IMR-90 (cell line): ENCODE measurements around the gene HNMT. TPM values are rescaled to one million over a fixed set of nuclear protein-coding genes. Genes with fewer than 3 reads are reported as not detected.

Source experiments
- ATAC-seq: fragments of 200-7000 bp; cut with Tn5 transposase; 2 replicates; pipeline ENCODE4 v1.9.1; 2020; ENCODE audit warnings: low read depth, mild to moderate bottlenecking, moderate library complexity
- BruUV-seq: library from RNA; stranded (reverse); fragments of 400-500 nt; replicated peaks from 2 replicates; lab custom pipeline; 2021; lab: Mats Ljungman, UMichigan
- CTCF ChIA-PET: fragments of 300-600 bp; formaldehyde crosslinking; extraction: SDS; loops from one replicate; lab custom pipeline; 2021; ENCODE audit warnings: antibody characterized with exemption; lab: Yijun Ruan, JAX
- POLR2A ChIA-PET: fragments of 300-600 bp; sonication (Branson Sonifier 250); formaldehyde crosslinking; loops from one replicate; lab custom pipeline; 2022; ENCODE audit warnings: antibody characterized with exemption; ENCODE audit not compliant: unreplicated experiment; lab: Charles Lee
- DNase-seq: peaks from one replicate; pipeline ENCODE4 v3.0.0; 2013
- H2AFZ ChIP-seq: replicated peaks from 2 replicates; pipeline ENCODE3; 2013; ENCODE audit warnings: low read length, mild to moderate bottlenecking; ENCODE audit not compliant: poor library complexity
- H2AK5ac ChIP-seq: 2 replicates; pipeline ENCODE4 v1.6.1; 2013; ENCODE audit warnings: low read depth, low read length, inconsistent platforms
- H2AK9ac ChIP-seq: replicated peaks from 2 replicates; pipeline ENCODE3; 2013; ENCODE audit warnings: mild to moderate bottlenecking, low read depth, low read length, moderate library complexity; ENCODE audit not compliant: poor library complexity
- H2BK120ac ChIP-seq: 2 replicates; pipeline ENCODE4 v1.6.1; 2013; ENCODE audit warnings: low read depth, low read length, inconsistent platforms
- H2BK15ac ChIP-seq: 3 replicates; pipeline ENCODE4 v1.6.1; 2013; ENCODE audit warnings: low read depth, low read length, inconsistent platforms
- H2BK20ac ChIP-seq: 2 replicates; pipeline ENCODE4 v1.6.1; 2013; ENCODE audit warnings: low read depth, mild to moderate bottlenecking, inconsistent platforms, low read length, moderate library complexity
- H2BK5ac ChIP-seq: 2 replicates; pipeline ENCODE4 v1.6.1; 2013; ENCODE audit warnings: mild to moderate bottlenecking, low read depth, low read length, inconsistent platforms; ENCODE audit not compliant: poor library complexity, severe bottlenecking
- H3K14ac ChIP-seq: replicated peaks from 2 replicates; pipeline ENCODE4 v1.6.1; 2013; ENCODE audit warnings: low read depth, low read length, inconsistent platforms
- H3K18ac ChIP-seq: 2 replicates; pipeline ENCODE4 v1.6.1; 2013; ENCODE audit warnings: low read depth, low read length, control low read depth
- H3K23ac ChIP-seq: 2 replicates; pipeline ENCODE4 v1.6.1; 2013; ENCODE audit warnings: low read depth, low read length, inconsistent platforms
- H3K27ac ChIP-seq: 2 replicates; pipeline ENCODE4 v1.5.1; 2013; ENCODE audit warnings: mild to moderate bottlenecking, control low read depth, low read length; ENCODE audit not compliant: insufficient read depth
- H3K27me3 ChIP-seq: 2 replicates; pipeline ENCODE4 v1.6.1; 2013; ENCODE audit warnings: low read length; ENCODE audit not compliant: control insufficient read depth, insufficient read depth
- H3K36me3 ChIP-seq: 2 replicates; pipeline ENCODE4 v1.6.1; 2013; ENCODE audit warnings: low read length, mixed read lengths; ENCODE audit not compliant: control insufficient read depth, insufficient read depth
- H3K4ac ChIP-seq: 2 replicates; pipeline ENCODE4 v1.6.1; 2013; ENCODE audit warnings: low read depth, low read length, inconsistent platforms
- H3K4me1 ChIP-seq: 2 replicates; pipeline ENCODE4 v1.6.1; 2013; ENCODE audit warnings: low read length, mixed read lengths; ENCODE audit not compliant: control insufficient read depth, insufficient read depth
- H3K4me2 ChIP-seq: 2 replicates; pipeline ENCODE4 v1.6.1; 2013; ENCODE audit warnings: low read depth, mild to moderate bottlenecking, control low read depth, low read length, moderate library complexity
- H3K4me3 ChIP-seq: 2 replicates; pipeline ENCODE4 v1.5.1; 2013; ENCODE audit warnings: low read depth, mild to moderate bottlenecking, control low read depth, low read length, moderate library complexity; ENCODE audit not compliant: insufficient read depth
- H3K56ac ChIP-seq: 2 replicates; pipeline ENCODE4 v1.6.1; 2013; ENCODE audit warnings: low read length, inconsistent platforms; ENCODE audit not compliant: insufficient read depth; ENCODE audit errors: extremely low read depth
- H3K79me1 ChIP-seq, 2 experiments: 2 replicates each; pipeline ENCODE4 v1.6.1; 2013; ENCODE audit warnings: low read length in 2 of 2, inconsistent platforms in 1 of 2, low read depth in 1 of 2
- H3K9ac ChIP-seq: 2 replicates; pipeline ENCODE4 v1.6.1; 2013; ENCODE audit warnings: low read depth, low read length, control low read depth
- H3K9me1 ChIP-seq: 2 replicates; pipeline ENCODE4 v1.6.1; 2013; ENCODE audit warnings: low read length, inconsistent platforms; ENCODE audit not compliant: insufficient read depth
- H3K9me3 ChIP-seq: 2 replicates; pipeline ENCODE4 v1.6.1; 2013; ENCODE audit warnings: low read length; ENCODE audit not compliant: control insufficient read depth, insufficient read depth
- H4K20me1 ChIP-seq: 2 replicates; pipeline ENCODE4 v1.6.1; 2013; ENCODE audit warnings: low read length, inconsistent platforms; ENCODE audit not compliant: insufficient read depth
- H4K5ac ChIP-seq: 2 replicates; pipeline ENCODE4 v1.6.1; 2013; ENCODE audit warnings: mild to moderate bottlenecking, low read depth, low read length, control low read depth
- H4K8ac ChIP-seq, 2 experiments: 2 replicates each; pipeline ENCODE4 v1.6.1; 2013; ENCODE audit warnings: low read depth in 2 of 2, low read length in 2 of 2, control low read depth in 1 of 2, inconsistent platforms in 1 of 2
- H4K91ac ChIP-seq: 2 replicates; pipeline ENCODE4 v1.6.1; 2013; ENCODE audit warnings: low read depth, low read length, inconsistent platforms; ENCODE audit not compliant: insufficient read depth
- CHD1 ChIP-seq: IDR thresholded peaks from 2 replicates; pipeline ENCODE4 v1.6.1; 2012; ENCODE audit warnings: low read depth, low read length, improper control_type of control experiment
- ELK1 ChIP-seq: fragments of 150-350 bp; IDR thresholded peaks from 2 replicates; pipeline ENCODE4 v1.6.1; 2016; ENCODE audit warnings: low read depth, mild to moderate bottlenecking, low read length, moderate library complexity, borderline replicate concordance
- FOS ChIP-seq: fragments of 150-350 bp; IDR thresholded peaks from 2 replicates; pipeline ENCODE4 v1.6.1; 2016; ENCODE audit warnings: low read depth, low read length
- MAFK ChIP-seq: IDR thresholded peaks from 2 replicates; pipeline ENCODE4 v1.6.1; 2012; ENCODE audit warnings: low read depth, low read length, improper control_type of control experiment
- MAZ ChIP-seq: IDR thresholded peaks from 2 replicates; pipeline ENCODE4 v1.6.1; 2012; ENCODE audit warnings: low read depth, mild to moderate bottlenecking, low read length, improper control_type of control experiment, moderate library complexity, borderline replicate concordance
- MXI1 ChIP-seq: IDR thresholded peaks from 2 replicates; pipeline ENCODE4 v1.6.1; 2012; ENCODE audit warnings: low read depth, mild to moderate bottlenecking, low read length, moderate library complexity, borderline replicate concordance
- NFE2L2 ChIP-seq: fragments of 150-350 bp; IDR thresholded peaks from 2 replicates; pipeline ENCODE4 v1.6.1; 2016; ENCODE audit warnings: low read depth, mild to moderate bottlenecking, low read length
- POLR2A ChIP-seq: IDR thresholded peaks from 2 replicates; pipeline ENCODE4 v1.6.1; 2012; ENCODE audit warnings: mild to moderate bottlenecking, low read depth, low read length
- RAD21 ChIP-seq: IDR thresholded peaks from 2 replicates; pipeline ENCODE4 v1.6.1; 2012; ENCODE audit warnings: low read length, improper control_type of control experiment
- RCOR1 ChIP-seq: IDR thresholded peaks from 2 replicates; pipeline ENCODE4 v1.6.1; 2012; ENCODE audit warnings: mild to moderate bottlenecking, low read length, improper control_type of control experiment; ENCODE audit not compliant: insufficient replicate concordance
- RFX5 ChIP-seq: IDR thresholded peaks from 2 replicates; pipeline ENCODE4 v1.8.0; 2012; ENCODE audit warnings: low read depth, mild to moderate bottlenecking, low read length, moderate library complexity
- SMC3 ChIP-seq: fragments of 150-350 bp; IDR thresholded peaks from 2 replicates; pipeline ENCODE4 v1.6.1; 2016; ENCODE audit warnings: low read depth, mild to moderate bottlenecking, antibody characterized with exemption, low read length, moderate library complexity
- WGBS, 2 experiments: methylation state at CpG; one replicate each; pipeline versions ENCODE4 v1.1.5 to v1.1.7; 2013; ENCODE audit warnings: missing lambda C conversion rate in 2 of 2; ENCODE audit not compliant: insufficient read length in 1 of 2; ENCODE audit errors: extremely low coverage in 2 of 2; 5-methylcytosine and 5-hydroxymethylcytosine counted together
- dilution Hi-C: fragments of 300-500 bp; cut with HindIII; formaldehyde crosslinking; loops from one replicate; pipeline ENCODE4 v1.14.3; 2018; ENCODE audit warnings: low sequenced_read_pairs; ENCODE audit not compliant: unreplicated experiment
- in situ Hi-C: fragments of 300-500 bp; cut with MboI; formaldehyde crosslinking; loops from 3 replicates; pipeline ENCODE4 v1.14.3; 2019; ENCODE audit warnings: low sequenced_read_pairs, inconsistent platforms, mixed read lengths
- intact Hi-C: fragments of 100-400 bp; cut with micrococcal nuclease; formaldehyde crosslinking; loops from 2 replicates; pipeline ENCODE4 v1.10.0; 2022
- polyA plus RNA-seq, 3 experiments: library from polyadenylated mRNA; depleted of rRNA; stranded (reverse); fragments of >200 nt; gene quantifications; 2 replicates each; pipeline ENCODE4 v1.2.3, GENCODE V29; 2012; ENCODE audit warnings: low replicate concordance in 1 of 3
- total RNA-seq: library from RNA; depleted of rRNA; stranded (reverse); fragments of >200 nt; gene quantifications from 2 replicates; pipeline ENCODE4 v1.2.3, GENCODE V29; 2012
- TF ChIP-seq, protein P1 (sequence below): fragments of 150-350 bp; IDR thresholded peaks from 2 replicates; pipeline ENCODE4 v1.6.1; 2017; ENCODE audit warnings: mild to moderate bottlenecking, antibody characterized with exemption, low read length, low read depth
- TF ChIP-seq, protein P2 (sequence below): conservative IDR thresholded peaks from 2 replicates; pipeline ENCODE4 v1.5.1; 2012; ENCODE audit warnings: mild to moderate bottlenecking, low read depth, low read length, improper control_type of control experiment

Gene HNMT
- total and polyA plus RNA-seq, 2 of the 4 experiments (the other 2 are of a cell fraction) = 6.4 to 14.2 TPM

- H3K27me3 ChIP-seq = no peaks in the 10 kb centered on the region
- ChIA-PET POLR2A (no interaction called here), CTCF (no interaction called here)
- no peak overlapping the region for H2AFZ ChIP-seq
- no peaks in the 10 kb centered on the region for H3K4me1 ChIP-seq
- no peak overlapping the region for H3K56ac ChIP-seq
- no peaks in the 10 kb centered on the region for H4K20me1 ChIP-seq
- no peak overlapping the region for H3K4me3 ChIP-seq
- H3K9me3 ChIP-seq = no peaks in the 10 kb centered on the region
- no peak for TF ChIP-seq POLR2A
- TF ChIP-seq FOS = no peak
- TF ChIP-seq RFX5 = no peak
- TF ChIP-seq ELK1 = no peak
- no peak for TF ChIP-seq CHD1
- TF ChIP-seq SMC3 = no peak
- TF ChIP-seq RCOR1 = no peak
- no peak for TF ChIP-seq MAZ
- TF ChIP-seq, protein P1, sequence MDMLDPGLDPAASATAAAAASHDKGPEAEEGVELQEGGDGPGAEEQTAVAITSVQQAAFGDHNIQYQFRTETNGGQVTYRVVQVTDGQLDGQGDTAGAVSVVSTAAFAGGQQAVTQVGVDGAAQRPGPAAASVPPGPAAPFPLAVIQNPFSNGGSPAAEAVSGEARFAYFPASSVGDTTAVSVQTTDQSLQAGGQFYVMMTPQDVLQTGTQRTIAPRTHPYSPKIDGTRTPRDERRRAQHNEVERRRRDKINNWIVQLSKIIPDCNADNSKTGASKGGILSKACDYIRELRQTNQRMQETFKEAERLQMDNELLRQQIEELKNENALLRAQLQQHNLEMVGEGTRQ = no peak
- TF ChIP-seq, protein P2, sequence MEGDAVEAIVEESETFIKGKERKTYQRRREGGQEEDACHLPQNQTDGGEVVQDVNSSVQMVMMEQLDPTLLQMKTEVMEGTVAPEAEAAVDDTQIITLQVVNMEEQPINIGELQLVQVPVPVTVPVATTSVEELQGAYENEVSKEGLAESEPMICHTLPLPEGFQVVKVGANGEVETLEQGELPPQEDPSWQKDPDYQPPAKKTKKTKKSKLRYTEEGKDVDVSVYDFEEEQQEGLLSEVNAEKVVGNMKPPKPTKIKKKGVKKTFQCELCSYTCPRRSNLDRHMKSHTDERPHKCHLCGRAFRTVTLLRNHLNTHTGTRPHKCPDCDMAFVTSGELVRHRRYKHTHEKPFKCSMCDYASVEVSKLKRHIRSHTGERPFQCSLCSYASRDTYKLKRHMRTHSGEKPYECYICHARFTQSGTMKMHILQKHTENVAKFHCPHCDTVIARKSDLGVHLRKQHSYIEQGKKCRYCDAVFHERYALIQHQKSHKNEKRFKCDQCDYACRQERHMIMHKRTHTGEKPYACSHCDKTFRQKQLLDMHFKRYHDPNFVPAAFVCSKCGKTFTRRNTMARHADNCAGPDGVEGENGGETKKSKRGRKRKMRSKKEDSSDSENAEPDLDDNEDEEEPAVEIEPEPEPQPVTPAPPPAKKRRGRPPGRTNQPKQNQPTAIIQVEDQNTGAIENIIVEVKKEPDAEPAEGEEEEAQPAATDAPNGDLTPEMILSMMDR = no peak
- no peak for TF ChIP-seq RAD21
- no peak for TF ChIP-seq NFE2L2
- no peak for TF ChIP-seq MXI1
- no peak for TF ChIP-seq MAFK
- H2AK9ac ChIP-seq = no peak overlapping the region
- H4K91ac ChIP-seq = no peak overlapping the region
- ATAC-seq = no peak
- no peak overlapping the region for H4K5ac ChIP-seq
- no peak overlapping the region for H2BK5ac ChIP-seq
- H2BK120ac ChIP-seq = no peak overlapping the region
- WGBS, 2 experiments = 80% methylated on average over 1 of the region's 1 CpG; no CpG with 5 or more reads in 1 of the 2 experiments
- H2BK15ac ChIP-seq = no peak overlapping the region
- H3K14ac ChIP-seq = no peak overlapping the region
- H3K23ac ChIP-seq = no peak overlapping the region
- H4K8ac ChIP-seq = no peak overlapping the region
- H3K79me1 ChIP-seq = no peaks in the 10 kb centered on the region
- H3K9ac ChIP-seq = no peak overlapping the region
- dilution Hi-C loops (no loop called here), in situ Hi-C loops (no loop called here), intact Hi-C loops (loop anchor here (2.0 kb wide), 1 partner anchor 35 kb away; no protein-coding TSS in a partner anchor)
- no peak overlapping the region for H3K4ac ChIP-seq
- no TSS peak for BruUV-seq
- no peak overlapping the region for H3K27ac ChIP-seq
- no peak overlapping the region for H3K4me2 ChIP-seq
- no peaks in the 10 kb centered on the region for H3K9me1 ChIP-seq
- H3K36me3 ChIP-seq = no peaks in the 10 kb centered on the region
- no peak overlapping the region for H3K18ac ChIP-seq
- no peak for DNase-seq
- H2AK5ac ChIP-seq = no peak overlapping the region
- H2BK20ac ChIP-seq = no peak overlapping the region
Observed at GRCh38 chr2:138017824-138018223, 53.6 kb downstream of the HNMT start.
